Gastrocnemius medialis (tissue), 4 donors: ENCODE data around the gene ADD3.

Source experiments
- POLR2A ChIP-seq, 2 donors: fragments of 450-650 bp; IDR thresholded peaks; one replicate each; pipeline ENCODE4 v1.6.1; 2017; ENCODE audit warnings: antibody characterized with exemption in 2 of 2, mild to moderate bottlenecking in 2 of 2, moderate library complexity in 2 of 2
- TF ChIP-seq, protein P1 (sequence below), 5 experiments: fragments of 450-650 bp in 3 of 5; fragments of 200-600 bp in 2 of 5; sonication (generic) in 2 of 5; IDR thresholded peaks in 4 of 5; conservative IDR thresholded peaks in 1 of 5; 1 replicate in 4 of 5; 2 replicates in 1 of 5; pipeline ENCODE4 v1.5.1; 2016 to 2019; ENCODE audit warnings: antibody characterized with exemption in 5 of 5, mild to moderate bottlenecking in 3 of 5, moderate library complexity in 3 of 5

- TF ChIP-seq, protein P1, sequence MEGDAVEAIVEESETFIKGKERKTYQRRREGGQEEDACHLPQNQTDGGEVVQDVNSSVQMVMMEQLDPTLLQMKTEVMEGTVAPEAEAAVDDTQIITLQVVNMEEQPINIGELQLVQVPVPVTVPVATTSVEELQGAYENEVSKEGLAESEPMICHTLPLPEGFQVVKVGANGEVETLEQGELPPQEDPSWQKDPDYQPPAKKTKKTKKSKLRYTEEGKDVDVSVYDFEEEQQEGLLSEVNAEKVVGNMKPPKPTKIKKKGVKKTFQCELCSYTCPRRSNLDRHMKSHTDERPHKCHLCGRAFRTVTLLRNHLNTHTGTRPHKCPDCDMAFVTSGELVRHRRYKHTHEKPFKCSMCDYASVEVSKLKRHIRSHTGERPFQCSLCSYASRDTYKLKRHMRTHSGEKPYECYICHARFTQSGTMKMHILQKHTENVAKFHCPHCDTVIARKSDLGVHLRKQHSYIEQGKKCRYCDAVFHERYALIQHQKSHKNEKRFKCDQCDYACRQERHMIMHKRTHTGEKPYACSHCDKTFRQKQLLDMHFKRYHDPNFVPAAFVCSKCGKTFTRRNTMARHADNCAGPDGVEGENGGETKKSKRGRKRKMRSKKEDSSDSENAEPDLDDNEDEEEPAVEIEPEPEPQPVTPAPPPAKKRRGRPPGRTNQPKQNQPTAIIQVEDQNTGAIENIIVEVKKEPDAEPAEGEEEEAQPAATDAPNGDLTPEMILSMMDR (IDR thresholded peaks at IDR 0.05 in 4 of 5, conservative IDR thresholded peaks at IDR 0.05 in 1 of 5) = no peak
- TF ChIP-seq POLR2A (IDR thresholded peaks at IDR 0.05) = no peak
Observed at GRCh38 chr10:109996225-109996624, 11.6 kb upstream of the ADD3 start.
